HepG2 (cell line): ENCODE results near the gene MAP3K8. TPM values are rescaled to one million over a fixed set of nuclear protein-coding genes. Genes with fewer than 3 reads are reported as not detected.

Experiments
- ADNP ChIP-seq: sonication (generic); formaldehyde crosslinking; IDR thresholded peaks from 2 replicates; pipeline ENCODE4 v1.4.0; 2020; ENCODE audit warnings: missing genetic modification reagents
- ATF1 ChIP-seq: IDR thresholded peaks from 2 replicates; pipeline ENCODE4 v1.6.1; 2016; ENCODE audit warnings: mild to moderate bottlenecking, control low read depth
- ERF ChIP-seq: IDR thresholded peaks from 2 replicates; pipeline ENCODE4 v1.6.1; 2018; ENCODE audit warnings: missing biosample characterization, missing genetic modification reagents
- IRF2 ChIP-seq: IDR thresholded peaks from 2 replicates; pipeline ENCODE4 v1.6.1; 2018; ENCODE audit warnings: missing genetic modification reagents, missing compliant biosample characterization
- KLF9 ChIP-seq: IDR thresholded peaks from 2 replicates; pipeline ENCODE4 v1.6.1; 2016; ENCODE audit warnings: low read depth
- MBNL3 ChIP-seq: fragments of 250-450 bp; sonication (Bioruptor Pico); conservative IDR thresholded peaks from 2 replicates; pipeline ENCODE4 v1.8.0; 2022; ENCODE audit warnings: mild to moderate bottlenecking, inconsistent platforms
- NR1H2 ChIP-seq: sonication (generic); formaldehyde crosslinking; IDR thresholded peaks from 2 replicates; pipeline ENCODE4 v1.8.1; 2022; ENCODE audit warnings: low read depth, missing genetic modification reagents, borderline replicate concordance
- RFX5 ChIP-seq: IDR thresholded peaks from 2 replicates; pipeline ENCODE4 v1.6.1; 2011; ENCODE audit warnings: low read depth, low read length, improper control_type of control experiment
- RXRA ChIP-seq: sonication (generic); formaldehyde crosslinking; IDR thresholded peaks from 2 replicates; pipeline ENCODE4 v1.5.1; 2020; ENCODE audit warnings: missing genetic modification reagents
- SAP130 ChIP-seq: IDR thresholded peaks from 2 replicates; pipeline ENCODE4 v1.6.1; 2016; ENCODE audit warnings: low read depth
- SOX5 ChIP-seq: IDR thresholded peaks from 2 replicates; pipeline ENCODE4 v1.6.1; 2016; ENCODE audit warnings: borderline replicate concordance
- TBL1XR1 ChIP-seq: fragments of 150-350 bp; IDR thresholded peaks from 2 replicates; pipeline ENCODE4 v1.6.1; 2014; ENCODE audit warnings: borderline replicate concordance, low read length; ENCODE audit not compliant: partially characterized antibody
- XRCC5 ChIP-seq: fragments of 200-400 bp; formaldehyde crosslinking; optimal IDR thresholded peaks from 2 replicates; pipeline ENCODE3; 2017; ENCODE audit warnings: mild to moderate bottlenecking, low read length
- ZMAT3 ChIP-seq: sonication (generic); formaldehyde crosslinking; conservative IDR thresholded peaks from 2 replicates; pipeline ENCODE4 v1.7.0; 2021; ENCODE audit warnings: missing genetic modification reagents
- ZNF839 ChIP-seq: sonication (generic); formaldehyde crosslinking; IDR thresholded peaks from 2 replicates; pipeline ENCODE4 v1.4.0; 2020; ENCODE audit warnings: missing genetic modification reagents, mild to moderate bottlenecking, borderline replicate concordance
- polyA plus RNA-seq, 8 experiments: library from polyadenylated mRNA; depleted of rRNA in 3 of 8; stranded (reverse) in 7 of 8; unstranded in 1 of 8; fragments of >200 nt; fragmentation: Illumina TruSeq in 4 of 8; extraction: Trizol in 4 of 8; gene quantifications; 2 replicates each; pipeline versions ENCODE4 v1.2.1 to v1.2.3, GENCODE V29; 2011 to 2016; ENCODE audit warnings: low read depth in 4 of 8, missing spikeins in 1 of 8, mixed read lengths in 1 of 8; ENCODE audit not compliant: insufficient read depth in 1 of 8
- total RNA-seq, 5 experiments: library from RNA; depleted of rRNA; stranded (reverse); fragments of >200 nt; fragmentation: Illumina TruSeq; extraction: Trizol; gene quantifications; 2 replicates each; pipeline ENCODE4 v1.2.3, GENCODE V29; 2016; ENCODE audit warnings: low read depth in 1 of 5
- TF ChIP-seq, protein P1 (sequence below): sonication (generic); formaldehyde crosslinking; IDR thresholded peaks from 2 replicates; pipeline ENCODE4 v1.4.0; 2020; ENCODE audit warnings: missing genetic modification reagents, borderline replicate concordance
- TF ChIP-seq, protein P2 (sequence below): sonication (generic); formaldehyde crosslinking; IDR thresholded peaks from 2 replicates; pipeline ENCODE4 v1.4.0; 2020; ENCODE audit warnings: missing genetic modification reagents, borderline replicate concordance
- TF ChIP-seq, protein P3 (sequence below): sonication (generic); formaldehyde crosslinking; IDR thresholded peaks from 2 replicates; pipeline ENCODE4 v1.5.0; 2020; ENCODE audit warnings: missing genetic modification reagents
- TF ChIP-seq, protein P4 (sequence below): sonication (generic); formaldehyde crosslinking; IDR thresholded peaks from 2 replicates; pipeline ENCODE4 v1.4.0; 2020; ENCODE audit warnings: missing genetic modification reagents

Gene MAP3K8
- total and polyA plus RNA-seq, 2 of the 13 experiments (the other 11 are each of a cell fraction or from before 2014, with no cell fraction given): 19.3 to 37.9 TPM

DNA sequence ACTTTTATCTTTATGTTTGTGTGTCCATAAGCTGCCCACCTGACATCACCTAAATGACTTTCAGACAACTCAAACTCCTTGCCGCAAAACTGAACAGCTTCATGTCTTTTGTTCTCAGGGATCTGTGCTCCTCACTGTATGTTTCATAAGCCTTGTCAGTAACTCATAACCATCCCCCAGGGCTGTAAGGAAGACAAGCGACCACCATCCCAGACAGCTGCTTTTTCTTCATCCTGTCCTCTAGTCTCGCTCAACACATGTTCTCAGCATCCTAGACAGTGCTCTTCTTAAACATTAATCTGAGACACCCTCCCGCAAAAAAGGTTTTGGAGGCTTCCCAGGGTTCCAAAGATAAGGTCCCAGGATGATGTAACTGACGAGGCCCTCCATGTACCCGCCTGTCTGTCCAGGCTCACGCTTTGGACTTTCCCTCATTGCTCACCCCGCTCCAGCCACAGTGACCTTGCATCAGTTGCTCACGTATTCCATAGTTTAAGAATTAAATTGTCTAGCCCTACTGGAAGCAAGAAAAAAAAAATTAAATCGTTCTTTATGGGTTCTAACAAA, 69.8 kb downstream of the MAP3K8 start (continued):
- TF ChIP-seq RXRA: no peak
- TF ChIP-seq, protein P1, sequence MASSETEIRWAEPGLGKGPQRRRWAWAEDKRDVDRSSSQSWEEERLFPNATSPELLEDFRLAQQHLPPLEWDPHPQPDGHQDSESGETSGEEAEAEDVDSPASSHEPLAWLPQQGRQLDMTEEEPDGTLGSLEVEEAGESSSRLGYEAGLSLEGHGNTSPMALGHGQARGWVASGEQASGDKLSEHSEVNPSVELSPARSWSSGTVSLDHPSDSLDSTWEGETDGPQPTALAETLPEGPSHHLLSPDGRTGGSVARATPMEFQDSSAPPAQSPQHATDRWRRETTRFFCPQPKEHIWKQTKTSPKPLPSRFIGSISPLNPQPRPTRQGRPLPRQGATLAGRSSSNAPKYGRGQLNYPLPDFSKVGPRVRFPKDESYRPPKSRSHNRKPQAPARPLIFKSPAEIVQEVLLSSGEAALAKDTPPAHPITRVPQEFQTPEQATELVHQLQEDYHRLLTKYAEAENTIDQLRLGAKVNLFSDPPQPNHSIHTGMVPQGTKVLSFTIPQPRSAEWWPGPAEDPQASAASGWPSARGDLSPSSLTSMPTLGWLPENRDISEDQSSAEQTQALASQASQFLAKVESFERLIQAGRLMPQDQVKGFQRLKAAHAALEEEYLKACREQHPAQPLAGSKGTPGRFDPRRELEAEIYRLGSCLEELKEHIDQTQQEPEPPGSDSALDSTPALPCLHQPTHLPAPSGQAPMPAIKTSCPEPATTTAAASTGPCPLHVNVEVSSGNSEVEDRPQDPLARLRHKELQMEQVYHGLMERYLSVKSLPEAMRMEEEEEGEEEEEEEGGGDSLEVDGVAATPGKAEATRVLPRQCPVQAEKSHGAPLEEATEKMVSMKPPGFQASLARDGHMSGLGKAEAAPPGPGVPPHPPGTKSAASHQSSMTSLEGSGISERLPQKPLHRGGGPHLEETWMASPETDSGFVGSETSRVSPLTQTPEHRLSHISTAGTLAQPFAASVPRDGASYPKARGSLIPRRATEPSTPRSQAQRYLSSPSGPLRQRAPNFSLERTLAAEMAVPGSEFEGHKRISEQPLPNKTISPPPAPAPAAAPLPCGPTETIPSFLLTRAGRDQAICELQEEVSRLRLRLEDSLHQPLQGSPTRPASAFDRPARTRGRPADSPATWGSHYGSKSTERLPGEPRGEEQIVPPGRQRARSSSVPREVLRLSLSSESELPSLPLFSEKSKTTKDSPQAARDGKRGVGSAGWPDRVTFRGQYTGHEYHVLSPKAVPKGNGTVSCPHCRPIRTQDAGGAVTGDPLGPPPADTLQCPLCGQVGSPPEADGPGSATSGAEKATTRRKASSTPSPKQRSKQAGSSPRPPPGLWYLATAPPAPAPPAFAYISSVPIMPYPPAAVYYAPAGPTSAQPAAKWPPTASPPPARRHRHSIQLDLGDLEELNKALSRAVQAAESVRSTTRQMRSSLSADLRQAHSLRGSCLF (CRISPR knock-in tag): no peak
- no peak for TF ChIP-seq NR1H2 (CRISPR knock-in tag)
- TF ChIP-seq XRCC5: no peak
- peak; percentile 36; the same call in 1 of the 2 replicates for TF ChIP-seq SOX5 (CRISPR knock-in tag)
- TF ChIP-seq IRF2 (CRISPR knock-in tag): no peak
- no peak for TF ChIP-seq ATF1 (CRISPR knock-in tag)
- TF ChIP-seq ERF (CRISPR knock-in tag): no peak
- TF ChIP-seq, protein P2, sequence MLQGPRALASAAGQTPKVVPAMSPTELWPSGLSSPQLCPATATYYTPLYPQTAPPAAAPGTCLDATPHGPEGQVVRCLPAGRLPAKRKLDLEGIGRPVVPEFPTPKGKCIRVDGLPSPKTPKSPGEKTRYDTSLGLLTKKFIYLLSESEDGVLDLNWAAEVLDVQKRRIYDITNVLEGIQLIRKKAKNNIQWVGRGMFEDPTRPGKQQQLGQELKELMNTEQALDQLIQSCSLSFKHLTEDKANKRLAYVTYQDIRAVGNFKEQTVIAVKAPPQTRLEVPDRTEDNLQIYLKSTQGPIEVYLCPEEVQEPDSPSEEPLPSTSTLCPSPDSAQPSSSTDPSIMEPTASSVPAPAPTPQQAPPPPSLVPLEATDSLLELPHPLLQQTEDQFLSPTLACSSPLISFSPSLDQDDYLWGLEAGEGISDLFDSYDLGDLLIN (CRISPR knock-in tag): no peak
- no peak for TF ChIP-seq KLF9 (CRISPR knock-in tag)
- TF ChIP-seq, protein P3, sequence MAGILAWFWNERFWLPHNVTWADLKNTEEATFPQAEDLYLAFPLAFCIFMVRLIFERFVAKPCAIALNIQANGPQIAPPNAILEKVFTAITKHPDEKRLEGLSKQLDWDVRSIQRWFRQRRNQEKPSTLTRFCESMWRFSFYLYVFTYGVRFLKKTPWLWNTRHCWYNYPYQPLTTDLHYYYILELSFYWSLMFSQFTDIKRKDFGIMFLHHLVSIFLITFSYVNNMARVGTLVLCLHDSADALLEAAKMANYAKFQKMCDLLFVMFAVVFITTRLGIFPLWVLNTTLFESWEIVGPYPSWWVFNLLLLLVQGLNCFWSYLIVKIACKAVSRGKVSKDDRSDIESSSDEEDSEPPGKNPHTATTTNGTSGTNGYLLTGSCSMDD: no peak
- TF ChIP-seq TBL1XR1: no peak
- TF ChIP-seq ADNP (CRISPR knock-in tag): no peak
- TF ChIP-seq ZMAT3: no peak
- TF ChIP-seq RFX5: no peak
- TF ChIP-seq, protein P4, sequence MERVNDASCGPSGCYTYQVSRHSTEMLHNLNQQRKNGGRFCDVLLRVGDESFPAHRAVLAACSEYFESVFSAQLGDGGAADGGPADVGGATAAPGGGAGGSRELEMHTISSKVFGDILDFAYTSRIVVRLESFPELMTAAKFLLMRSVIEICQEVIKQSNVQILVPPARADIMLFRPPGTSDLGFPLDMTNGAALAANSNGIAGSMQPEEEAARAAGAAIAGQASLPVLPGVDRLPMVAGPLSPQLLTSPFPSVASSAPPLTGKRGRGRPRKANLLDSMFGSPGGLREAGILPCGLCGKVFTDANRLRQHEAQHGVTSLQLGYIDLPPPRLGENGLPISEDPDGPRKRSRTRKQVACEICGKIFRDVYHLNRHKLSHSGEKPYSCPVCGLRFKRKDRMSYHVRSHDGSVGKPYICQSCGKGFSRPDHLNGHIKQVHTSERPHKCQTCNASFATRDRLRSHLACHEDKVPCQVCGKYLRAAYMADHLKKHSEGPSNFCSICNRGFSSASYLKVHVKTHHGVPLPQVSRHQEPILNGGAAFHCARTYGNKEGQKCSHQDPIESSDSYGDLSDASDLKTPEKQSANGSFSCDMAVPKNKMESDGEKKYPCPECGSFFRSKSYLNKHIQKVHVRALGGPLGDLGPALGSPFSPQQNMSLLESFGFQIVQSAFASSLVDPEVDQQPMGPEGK (CRISPR knock-in tag): peak; percentile 44; the same call in 1 of the 2 replicates
- TF ChIP-seq ZNF839: no peak
- TF ChIP-seq MBNL3 (CRISPR knock-in tag): no peak
- TF ChIP-seq SAP130: peak; percentile 48; the same call in 1 of the 2 replicates
